A549 (cell line): ENCODE measurements around the gene SERPINA4. TPM values are rescaled to one million over a fixed set of nuclear protein-coding genes. Genes with fewer than 3 reads are reported as not detected.

Experiments
- ATAC-seq, 2 experiments: fragments of 200-7000 bp in 1 of 2; fragments of >200 bp in 1 of 2; cut with Nextera tagmentation in 1 of 2; cut with Tn5 transposase in 1 of 2; 3 replicates each; pipeline versions ENCODE4 v1.8.0 to v1.9.1; 2018 to 2020; ENCODE audit warnings: mild to moderate bottlenecking in 1 of 2, moderate library complexity in 1 of 2
- CTCF ChIA-PET: fragments of 300-600 bp; sonication (Branson Sonifier 250); formaldehyde crosslinking; extraction: SDS; loops from one replicate; lab custom pipeline; 2021; ENCODE audit warnings: antibody characterized with exemption, inconsistent platforms; lab: Yijun Ruan, JAX
- POLR2A ChIA-PET: fragments of 350-600 bp; formaldehyde crosslinking; extraction: SDS; loops from one replicate; lab custom pipeline; 2021; ENCODE audit warnings: antibody characterized with exemption, inconsistent platforms; lab: Yijun Ruan, JAX
- DNase-seq, 2 experiments: peaks; one replicate each; pipeline versions ENCODE4 v3.0.0 to v3.0.0-alpha.2; 2011 to 2016; ENCODE audit warnings: low read depth in 1 of 2, low spot score in 1 of 2
- FAIRE-seq: peaks from 2 replicates; lab custom pipeline; 2011; peaks lifted over from hg19 to GRCh38; lab: Jason Lieb, UNC
- H3K27ac ChIP-seq, 2 experiments: fragments of >200 bp; sonication (Bioruptor Twin); formaldehyde crosslinking; 3 replicates each; pipeline ENCODE4 v1.5.1; 2016 to 2017
- H3K4me1 ChIP-seq: fragments of >200 bp; sonication (Bioruptor Twin); formaldehyde crosslinking; 3 replicates; pipeline ENCODE4 v1.6.1; 2016
- H3K4me2 ChIP-seq: fragments of >200 bp; sonication (Bioruptor Twin); formaldehyde crosslinking; 3 replicates; pipeline ENCODE4 v1.6.1; 2016
- H3K4me3 ChIP-seq: fragments of >200 bp; sonication (Bioruptor Twin); formaldehyde crosslinking; 3 replicates; pipeline ENCODE4 v1.5.1; 2016
- H3K9me3 ChIP-seq: fragments of >200 bp; sonication (Bioruptor Twin); formaldehyde crosslinking; 3 replicates; pipeline ENCODE4 v1.6.1; 2016
- CBX2 ChIP-seq: fragments of 200-600 bp; sonication (generic); IDR thresholded peaks from 2 replicates; pipeline ENCODE4 v1.6.1; 2016; ENCODE audit warnings: low read depth, mild to moderate bottlenecking, borderline replicate concordance
- CHD4 ChIP-seq: fragments of 200-600 bp; sonication (generic); IDR thresholded peaks from 2 replicates; pipeline ENCODE4 v1.6.1; 2016; ENCODE audit warnings: antibody characterized with exemption, mild to moderate bottlenecking, borderline replicate concordance
- CTCF ChIP-seq: fragments of >200 bp; sonication (Bioruptor Twin); formaldehyde crosslinking; IDR thresholded peaks from 3 replicates; pipeline ENCODE4 v1.5.1; 2016
- EHF ChIP-seq: fragments of 250-450 bp; sonication (Bioruptor Pico); IDR thresholded peaks from 2 replicates; pipeline ENCODE4 v1.5.0; 2020; ENCODE audit warnings: mild to moderate bottlenecking
- FOSB ChIP-seq: fragments of 250-450 bp; sonication (Bioruptor Pico); IDR thresholded peaks from 2 replicates; pipeline ENCODE4 v1.5.0; 2020; ENCODE audit warnings: mild to moderate bottlenecking, moderate library complexity
- HEYL ChIP-seq: fragments of 250-450 bp; sonication (Bioruptor Pico); IDR thresholded peaks from 2 replicates; pipeline ENCODE4 v1.8.0; 2021; ENCODE audit warnings: mild to moderate bottlenecking, moderate library complexity
- MAX ChIP-seq: IDR thresholded peaks from 2 replicates; pipeline ENCODE4 v1.6.1; 2012
- RAD21 ChIP-seq, 2 experiments: fragments of >200 bp in 1 of 2; sonication (Bioruptor Twin) in 1 of 2; formaldehyde crosslinking in 1 of 2; IDR thresholded peaks in 1 of 2; conservative IDR thresholded peaks in 1 of 2; 2 replicates in 1 of 2; 3 replicates in 1 of 2; pipeline ENCODE4 v1.6.1; 2012 to 2018; ENCODE audit warnings: inconsistent platforms in 1 of 2
- RARB ChIP-seq: fragments of 250-450 bp; sonication (Bioruptor Pico); IDR thresholded peaks from 2 replicates; pipeline ENCODE4 v1.8.0; 2021; ENCODE audit warnings: mild to moderate bottlenecking, moderate library complexity
- ZSCAN20 ChIP-seq: fragments of 250-450 bp; sonication (Bioruptor Pico); IDR thresholded peaks from 2 replicates; pipeline ENCODE4 v1.8.0; 2022; ENCODE audit warnings: mild to moderate bottlenecking, moderate library complexity
- WGBS: methylation state at CpG from one replicate; pipeline ENCODE4 v1.1.6; 2017; ENCODE audit errors: missing lambda C conversion rate; 5-methylcytosine and 5-hydroxymethylcytosine counted together
- polyA plus RNA-seq, 4 experiments: library from polyadenylated mRNA; depleted of rRNA in 3 of 4; stranded (reverse); fragments of >200 nt; fragmentation: RNase III in 1 of 4; extraction: RNeasy Plus Mini Kit Qiagen cat#74134 plus additional on column Dnase treatment in 1 of 4; gene quantifications; 2 replicates in 3 of 4; 3 replicates in 1 of 4; pipeline ENCODE4 v1.2.3, GENCODE V29; 2011 to 2017

The SERPINA4 gene
- polyA plus RNA-seq, 2 of the 4 experiments (the other 2 are of a cell fraction): 0.08 TPM; not detected in 1

GRCh38 chr14:94538070-94538740, 23.0 kb upstream of the SERPINA4 start:
- no peak for FAIRE-seq
- Histone ChIP-seq H3K4me1 (no peaks in the 10 kb centered on the region; the same call in 2 of the 3 replicates), H3K4me2 (no peak overlapping the region), H3K27ac (no peak overlapping the region), H3K9me3 (peaks cover 4% of the 10 kb centered on the region; the same call in 1 of the 3 replicates), H3K4me3 (no peak overlapping the region)
- DNase-seq: no peak
- WGBS: 57% methylated on average over 6 of the region's 6 CpGs
- POLR2A ChIA-PET: no interaction called here
- no peak for ATAC-seq
- no peak for TF ChIP-seq HEYL (CRISPR knock-in tag)
- TF ChIP-seq RARB (CRISPR knock-in tag): no peak
- TF ChIP-seq RAD21 (conservative IDR thresholded peaks at IDR 0.05 in 1 of 2, IDR thresholded peaks at IDR 0.05 in 1 of 2): no peak
- no peak for TF ChIP-seq FOSB (CRISPR knock-in tag)
- TF ChIP-seq MAX: no peak
- CTCF ChIA-PET: interaction anchor here (0.6 to 4.2 kb wide), 6 partner anchors 9 to 401 kb away, joined by 3 to 24 read pairs (median 4); no protein-coding TSS in a partner anchor

GRCh38 chr14:94539181-94539580, 22.1 kb upstream of the SERPINA4 start:
- ATAC-seq (no peak), FAIRE-seq (no peak), DNase-seq (no peak)
- TF ChIP-seq CBX2: no peak
- TF ChIP-seq ZSCAN20: no peak
- TF ChIP-seq EHF (CRISPR knock-in tag): no peak
- Histone ChIP-seq H3K4me3 (no peak overlapping the region), H3K4me2 (no peak overlapping the region), H3K9me3 (peaks cover 4% of the 10 kb centered on the region; the same call in 1 of the 3 replicates), H3K27ac (no peak overlapping the region), H3K4me1 (no peaks in the 10 kb centered on the region; the same call in 2 of the 3 replicates)
- 24% methylated on average over 7 of the region's 7 CpGs for WGBS
- ChIA-PET CTCF (interaction anchor here (0.9 to 4.2 kb wide), 7 partner anchors 10 to 402 kb away, joined by 3 to 24 read pairs (median 5); no protein-coding TSS in a partner anchor), POLR2A (no interaction called here)

- H3K4me2 ChIP-seq: peak overlapping the region; percentile 10; the same call in 1 of the 3 replicates
- no peaks in the 10 kb centered on the region; the same call in 2 of the 3 replicates for H3K4me1 ChIP-seq
- ATAC-seq: peak in 1 of 2 experiments; percentile 52; a peak in 2 of 6 replicates
- ChIA-PET CTCF (interaction anchor here (1.0 to 4.2 kb wide), 8 partner anchors 9 to 403 kb away, joined by 3 to 24 read pairs (median 4); no protein-coding TSS in a partner anchor), POLR2A (interaction anchor here (1.1 kb wide), 1 partner anchor 9 kb away, joined by 3 read pairs; no protein-coding TSS in a partner anchor)
- no peak overlapping the region for H3K4me3 ChIP-seq
- H3K9me3 ChIP-seq: peaks cover 4% of the 10 kb centered on the region; the same call in 1 of the 3 replicates
- H3K27ac ChIP-seq: no peak overlapping the region
- no peak for FAIRE-seq
- WGBS: 66% methylated on average over 13 of the region's 13 CpGs
- TF ChIP-seq RAD21 (conservative IDR thresholded peaks at IDR 0.05 in 1 of 2, IDR thresholded peaks at IDR 0.05 in 1 of 2): 0 out of 5 replicates have a peak, but pooled peaks of 1 of the 2 experiments have one; percentile 14
- TF ChIP-seq FOSB (CRISPR knock-in tag): no peak
- TF ChIP-seq, all 56 proteins: peak for 1
- peak in 1 of 2 experiments; percentile 27 for DNase-seq
Observed at GRCh38 chr14:94540031-94540794, 21.0 kb upstream of the SERPINA4 start.

GRCh38 chr14:94541234-94541975, 19.8 kb upstream of the SERPINA4 start:
- no peak for FAIRE-seq
- WGBS: 75% methylated on average over 9 of the region's 9 CpGs

More at GRCh38 chr14:94541234-94541975, 19.8 kb upstream of the SERPINA4 start:
- Histone ChIP-seq H3K9me3 (peaks cover 3% of the 10 kb centered on the region; the same call in 1 of the 3 replicates), H3K4me1 (no peaks in the 10 kb centered on the region; the same call in 2 of the 3 replicates), H3K27ac (no peak overlapping the region), H3K4me2 (no peak overlapping the region), H3K4me3 (no peak overlapping the region)
- ATAC-seq (no peak), DNase-seq (no peak)
- TF ChIP-seq RARB (CRISPR knock-in tag): no peak
- TF ChIP-seq CHD4: no peak
- no peak for TF ChIP-seq CTCF
- ChIA-PET CTCF (interaction anchor here (0.7 to 4.2 kb wide), 5 partner anchors 8 to 283 kb away, joined by 3 to 24 read pairs (median 3); no protein-coding TSS in a partner anchor), POLR2A (no interaction called here)
